IPS DF 6.9 (cell line): Measurements from ENCODE around the gene GPC5.

Experiments used
- DNase-seq: peaks from one replicate; pipeline ENCODE4 v3.0.0-alpha.2; 2013; ENCODE audit warnings: low read depth, low spot score
- H3K27ac ChIP-seq: one replicate; pipeline ENCODE4 v1.5.1; 2013; ENCODE audit warnings: low read length, control low read depth
- H3K27me3 ChIP-seq: 2 replicates; pipeline ENCODE4 v1.6.1; 2013; ENCODE audit warnings: mild to moderate bottlenecking, low read length; ENCODE audit not compliant: control insufficient read depth, insufficient read depth
- H3K36me3 ChIP-seq: 2 replicates; pipeline ENCODE4 v1.6.1; 2013; ENCODE audit warnings: low read length; ENCODE audit not compliant: control insufficient read depth, insufficient read depth
- H3K4me1 ChIP-seq: 2 replicates; pipeline ENCODE4 v1.6.1; 2013; ENCODE audit warnings: low read length; ENCODE audit not compliant: control insufficient read depth, insufficient read depth
- H3K4me3 ChIP-seq: 2 replicates; pipeline ENCODE4 v1.5.1; 2013; ENCODE audit warnings: mild to moderate bottlenecking, low read length
- H3K9me3 ChIP-seq: 2 replicates; pipeline ENCODE4 v1.6.1; 2013; ENCODE audit warnings: low read length, inconsistent platforms; ENCODE audit not compliant: control insufficient read depth, insufficient read depth
- WGBS: extraction: QIAGEN DNeasy Blood & Tissue Kit; methylation state at CpG from one replicate; pipeline ENCODE4 v1.1.7; 2013; ENCODE audit warnings: mixed read lengths, missing lambda C conversion rate; ENCODE audit not compliant: insufficient read length, insufficient coverage; 5-methylcytosine and 5-hydroxymethylcytosine counted together

Gene GPC5

GRCh38 chr13:91726671-91727070, 328.2 kb downstream of the GPC5 start:
- WGBS = no CpG with 5 or more reads among the region's 6 CpGs
- Histone ChIP-seq H3K9me3 (no peaks in the 10 kb centered on the region), H3K27me3 (no peaks in the 10 kb centered on the region), H3K36me3 (no peaks in the 10 kb centered on the region), H3K4me1 (no peaks in the 10 kb centered on the region), H3K27ac (no peak overlapping the region), H3K4me3 (no peak overlapping the region)
- DNase-seq = no peak

GRCh38 chr13:91729859-91730258, 331.4 kb downstream of the GPC5 start:
- Histone ChIP-seq H3K9me3 (no peaks in the 10 kb centered on the region), H3K4me3 (no peak overlapping the region), H3K27ac (no peak overlapping the region), H3K36me3 (no peaks in the 10 kb centered on the region), H3K27me3 (no peaks in the 10 kb centered on the region), H3K4me1 (no peaks in the 10 kb centered on the region)
- no peak for DNase-seq
- no CpG with 5 or more reads among the region's 1 CpG for WGBS

- DNase-seq = no peak
- no CpG with 5 or more reads among the region's 2 CpGs for WGBS
- Histone ChIP-seq H3K36me3 (no peaks in the 10 kb centered on the region), H3K4me3 (no peak overlapping the region), H3K27me3 (no peaks in the 10 kb centered on the region), H3K27ac (no peak overlapping the region), H3K4me1 (no peaks in the 10 kb centered on the region), H3K9me3 (no peaks in the 10 kb centered on the region)
Observed at GRCh38 chr13:91739751-91740150, 341.3 kb downstream of the GPC5 start.

GRCh38 chr13:91740756-91741155, 342.3 kb downstream of the GPC5 start:
- H3K27me3 ChIP-seq = no peaks in the 10 kb centered on the region
- no peak overlapping the region for H3K27ac ChIP-seq
- WGBS = no CpG with 5 or more reads among the region's 2 CpGs

GRCh38 chr13:91741925-91742324, 343.5 kb downstream of the GPC5 start:
- Histone ChIP-seq H3K4me1 (no peaks in the 10 kb centered on the region), H3K4me3 (no peak overlapping the region), H3K9me3 (no peaks in the 10 kb centered on the region), H3K27me3 (no peaks in the 10 kb centered on the region), H3K27ac (no peak overlapping the region), H3K36me3 (no peaks in the 10 kb centered on the region)
- WGBS = no CpG with 5 or more reads among the region's 2 CpGs
- DNase-seq = no peak

More at GRCh38 chr13:91740756-91741155, 342.3 kb downstream of the GPC5 start:
- Histone ChIP-seq H3K4me1 (no peaks in the 10 kb centered on the region), H3K9me3 (no peaks in the 10 kb centered on the region), H3K36me3 (no peaks in the 10 kb centered on the region), H3K4me3 (no peak overlapping the region)
- DNase-seq = no peak

GRCh38 chr13:91744284-91744683, 345.9 kb downstream of the GPC5 start:
- Histone ChIP-seq H3K36me3 (no peaks in the 10 kb centered on the region), H3K4me1 (no peaks in the 10 kb centered on the region), H3K9me3 (no peaks in the 10 kb centered on the region), H3K27me3 (no peaks in the 10 kb centered on the region), H3K4me3 (no peak overlapping the region), H3K27ac (no peak overlapping the region)
- no peak for DNase-seq

GRCh38 chr13:91745967-91746366, 347.5 kb downstream of the GPC5 start:
- H3K4me3 ChIP-seq = no peak overlapping the region
- H3K27me3 ChIP-seq = no peaks in the 10 kb centered on the region
- no peaks in the 10 kb centered on the region for H3K4me1 ChIP-seq
- H3K9me3 ChIP-seq = no peaks in the 10 kb centered on the region
- WGBS = no CpG with 5 or more reads among the region's 3 CpGs
- no peak for DNase-seq
- no peaks in the 10 kb centered on the region for H3K36me3 ChIP-seq
- no peak overlapping the region for H3K27ac ChIP-seq

- DNase-seq = no peak
- H3K27ac ChIP-seq = no peak overlapping the region
- H3K4me3 ChIP-seq = no peak overlapping the region
- H3K9me3 ChIP-seq = no peaks in the 10 kb centered on the region
- no peaks in the 10 kb centered on the region for H3K36me3 ChIP-seq
- no CpG with 5 or more reads among the region's 2 CpGs for WGBS
- no peaks in the 10 kb centered on the region for H3K27me3 ChIP-seq
- H3K4me1 ChIP-seq = no peaks in the 10 kb centered on the region
Observed at GRCh38 chr13:91747186-91747585, 348.8 kb downstream of the GPC5 start.

- Histone ChIP-seq H3K27ac (no peak overlapping the region), H3K9me3 (no peaks in the 10 kb centered on the region), H3K27me3 (no peaks in the 10 kb centered on the region), H3K4me1 (no peaks in the 10 kb centered on the region), H3K4me3 (no peak overlapping the region), H3K36me3 (no peaks in the 10 kb centered on the region)
- no CpG with 5 or more reads among the region's 4 CpGs for WGBS
- no peak for DNase-seq
Observed at GRCh38 chr13:91748416-91749089, 350.1 kb downstream of the GPC5 start.

- no peak for DNase-seq
- Histone ChIP-seq H3K27ac (no peak overlapping the region), H3K27me3 (no peaks in the 10 kb centered on the region), H3K4me3 (no peak overlapping the region), H3K36me3 (no peaks in the 10 kb centered on the region), H3K4me1 (no peaks in the 10 kb centered on the region), H3K9me3 (no peaks in the 10 kb centered on the region)
- no CpG with 5 or more reads among the region's 1 CpG for WGBS
Observed at GRCh38 chr13:91758724-91759123, 360.3 kb downstream of the GPC5 start.

GRCh38 chr13:91762957-91763356, 364.5 kb downstream of the GPC5 start:
- no peak for DNase-seq
- Histone ChIP-seq H3K9me3 (no peaks in the 10 kb centered on the region), H3K4me3 (no peak overlapping the region), H3K27me3 (no peaks in the 10 kb centered on the region), H3K4me1 (no peaks in the 10 kb centered on the region), H3K27ac (no peak overlapping the region), H3K36me3 (no peaks in the 10 kb centered on the region)
- WGBS = no CpG with 5 or more reads among the region's 4 CpGs
